Spleen (tissue), 7 donors: ENCODE results near the gene A3GALT2.

Experiments used
- POLR2A ChIP-seq, 3 donors: fragments of 450-650 bp; IDR thresholded peaks; one replicate each; pipeline ENCODE4 v1.5.1; 2017; ENCODE audit warnings: antibody characterized with exemption in 3 of 3, mild to moderate bottlenecking in 1 of 3
- TF ChIP-seq, protein P1 (sequence below), 11 experiments: fragments of 200-600 bp in 7 of 11; fragments of 450-650 bp in 4 of 11; sonication (generic) in 4 of 11; IDR thresholded peaks in 8 of 11; conservative IDR thresholded peaks in 3 of 11; 1 replicate in 7 of 11; 2 replicates in 4 of 11; pipeline versions ENCODE4 v1.4.0 to v1.8.0; 2016 to 2021; ENCODE audit warnings: antibody characterized with exemption in 11 of 11, inconsistent platforms in 4 of 11, mild to moderate bottlenecking in 1 of 11
- donor health status: DM: no; HTN: no; CAD: no; lungs with moderate emphysema.
- donor health status: DM: no; HTN: no; CAD: no.
- donor health status: DM: no; HTN: no; CAD: no.

DNA sequence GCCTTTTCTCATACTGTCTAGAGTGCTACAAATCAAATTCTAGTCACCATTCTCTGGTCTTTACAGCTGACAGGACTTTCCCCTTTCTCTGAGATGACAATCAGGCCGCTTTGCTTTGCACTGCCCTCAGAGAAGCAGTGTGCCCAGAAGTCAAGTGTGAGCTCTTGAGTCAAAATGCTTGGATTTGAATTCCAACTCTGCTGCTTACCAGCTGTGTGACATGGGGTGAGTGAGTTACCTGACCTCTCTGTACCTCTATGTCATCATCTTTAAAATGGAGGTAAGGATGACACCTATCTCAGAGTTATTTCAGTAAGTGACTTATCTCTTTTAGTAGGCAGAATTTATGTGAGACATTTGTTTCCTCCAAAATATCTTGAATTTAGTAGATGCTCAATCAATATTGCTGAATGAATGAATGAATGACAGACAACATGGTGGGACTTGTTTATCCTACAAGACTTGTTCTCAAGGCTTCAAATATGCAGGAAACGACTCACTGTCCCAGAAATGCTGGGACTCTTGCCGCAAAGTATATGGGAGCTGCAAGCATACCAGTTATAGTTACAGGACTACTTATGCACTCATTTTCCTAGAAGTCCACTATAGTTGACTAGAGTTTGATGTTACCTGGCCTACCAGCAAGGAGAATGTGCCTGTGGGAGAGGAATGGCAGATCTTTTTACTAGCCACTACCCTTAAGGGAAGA, 38.1 kb upstream of the A3GALT2 start:
- no peak for TF ChIP-seq POLR2A (IDR thresholded peaks at IDR 0.05)
- TF ChIP-seq, protein P1, sequence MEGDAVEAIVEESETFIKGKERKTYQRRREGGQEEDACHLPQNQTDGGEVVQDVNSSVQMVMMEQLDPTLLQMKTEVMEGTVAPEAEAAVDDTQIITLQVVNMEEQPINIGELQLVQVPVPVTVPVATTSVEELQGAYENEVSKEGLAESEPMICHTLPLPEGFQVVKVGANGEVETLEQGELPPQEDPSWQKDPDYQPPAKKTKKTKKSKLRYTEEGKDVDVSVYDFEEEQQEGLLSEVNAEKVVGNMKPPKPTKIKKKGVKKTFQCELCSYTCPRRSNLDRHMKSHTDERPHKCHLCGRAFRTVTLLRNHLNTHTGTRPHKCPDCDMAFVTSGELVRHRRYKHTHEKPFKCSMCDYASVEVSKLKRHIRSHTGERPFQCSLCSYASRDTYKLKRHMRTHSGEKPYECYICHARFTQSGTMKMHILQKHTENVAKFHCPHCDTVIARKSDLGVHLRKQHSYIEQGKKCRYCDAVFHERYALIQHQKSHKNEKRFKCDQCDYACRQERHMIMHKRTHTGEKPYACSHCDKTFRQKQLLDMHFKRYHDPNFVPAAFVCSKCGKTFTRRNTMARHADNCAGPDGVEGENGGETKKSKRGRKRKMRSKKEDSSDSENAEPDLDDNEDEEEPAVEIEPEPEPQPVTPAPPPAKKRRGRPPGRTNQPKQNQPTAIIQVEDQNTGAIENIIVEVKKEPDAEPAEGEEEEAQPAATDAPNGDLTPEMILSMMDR (IDR thresholded peaks at IDR 0.05 in 8 of 11, conservative IDR thresholded peaks at IDR 0.05 in 3 of 11): no peak
